Transverse colon (tissue), 4 donors: ENCODE results near the gene FXYD6. TPM values are rescaled to one million over a fixed set of nuclear protein-coding genes. Genes with fewer than 3 reads are reported as not detected.

Source experiments
- DNase-seq: peaks from one replicate; pipeline ENCODE4 v3.0.0-alpha.2; 2019
- H3K27ac ChIP-seq, 4 donors: fragments of 200-600 bp; sonication (generic); 2 replicates each; pipeline ENCODE4 v1.5.1; 2016 to 2018; ENCODE audit warnings: inconsistent platforms in 4 of 4
- H3K27me3 ChIP-seq: fragments of 200-600 bp; sonication (generic); 2 replicates; pipeline ENCODE4 v1.5.1; 2017; ENCODE audit warnings: inconsistent platforms
- H3K36me3 ChIP-seq, 4 donors: fragments of 200-600 bp; sonication (generic); 2 replicates each; pipeline ENCODE4 v1.5.1; 2017 to 2019; ENCODE audit warnings: inconsistent platforms in 4 of 4
- H3K4me1 ChIP-seq, 4 donors: fragments of 200-600 bp; sonication (generic); 2 replicates each; pipeline ENCODE4 v1.5.1; 2017 to 2020; ENCODE audit warnings: inconsistent platforms in 4 of 4
- H3K4me3 ChIP-seq, 4 donors: fragments of 200-600 bp; sonication (generic); 1 replicate in 1 of 4; 2 replicates in 3 of 4; pipeline versions ENCODE4 v1.5.1 to v1.6.1; 2017 to 2019; ENCODE audit warnings: inconsistent platforms in 4 of 4
- H3K9me3 ChIP-seq, 2 donors: fragments of 200-600 bp; sonication (generic); 2 replicates each; pipeline ENCODE4 v1.5.1; 2017 to 2019; ENCODE audit warnings: inconsistent platforms in 2 of 2
- CTCF ChIP-seq, 5 experiments: fragments of 200-600 bp in 3 of 5; fragments of 450-650 bp in 2 of 5; sonication (generic) in 3 of 5; IDR thresholded peaks; 1 replicate in 2 of 5; 2 replicates in 3 of 5; pipeline ENCODE4 v1.5.1; 2016 to 2017; ENCODE audit warnings: antibody characterized with exemption in 5 of 5, inconsistent platforms in 3 of 5, mild to moderate bottlenecking in 2 of 5, moderate library complexity in 1 of 5
- EP300 ChIP-seq: sonication (generic); formaldehyde crosslinking; IDR thresholded peaks from one replicate; pipeline ENCODE4 v1.6.1; 2017; ENCODE audit warnings: antibody characterized with exemption, low read depth
- POLR2A ChIP-seq: fragments of 450-650 bp; IDR thresholded peaks from one replicate; pipeline ENCODE4 v1.6.1; 2016; ENCODE audit warnings: antibody characterized with exemption, mild to moderate bottlenecking, moderate library complexity
- POLR2AphosphoS5 ChIP-seq, 3 donors: sonication (generic); formaldehyde crosslinking; IDR thresholded peaks; one replicate each; pipeline ENCODE4 v1.6.1; 2016; ENCODE audit warnings: antibody characterized with exemption in 3 of 3
- WGBS, 2 donors: methylation state at CpG; one replicate each; pipeline ENCODE4 v1.1.5; 2018; ENCODE audit warnings: low coverage in 1 of 2; 5-methylcytosine and 5-hydroxymethylcytosine counted together
- in situ Hi-C, 4 donors: fragments of 200-750 bp; cut with MboI; loops; one replicate each; pipeline versions ENCODE4 v1.15.0 to v1.15.1; 2017; ENCODE audit warnings: low sequenced_read_pairs in 3 of 4, low pct_ligation_motif_present in 1 of 4, low pct_unique_long_range_greater_than_20kb in 1 of 4
- intact Hi-C: fragments of 100-400 bp; cut with DNase I; formaldehyde crosslinking; loops from one replicate; pipeline ENCODE4 v1.15.1; 2023; ENCODE audit warnings: low total_unique reads
- total RNA-seq, 4 donors: library from RNA; depleted of rRNA; stranded (reverse); fragments of >200 nt; gene quantifications; one replicate each; pipeline ENCODE4 v1.1.0, GENCODE V29; 2016

The FXYD6 gene
- total RNA-seq, 4 donors from 2014 or later = 29.2 to 62.5 (median 46.0) TPM

GRCh38 chr11:117907276-117908108, 31.0 kb upstream of the FXYD6 start:
- in situ Hi-C loops = no loop called here
- Histone ChIP-seq H3K27me3 (no peaks in the 10 kb centered on the region), H3K27ac (peak overlapping the region in 3 of 4 donors; percentile 21 to 52 (median 27)), H3K9me3 (no peaks in the 10 kb centered on the region), H3K4me3 (no peak overlapping the region), H3K4me1 (peaks cover 0 to 12% (median 5%) of the 10 kb centered on the region in 4 donors), H3K36me3 (no peaks in the 10 kb centered on the region)
- 29 to 73% methylated on average over 5 to 24 of the region's 24 CpGs for WGBS, 2 donors
- DNase-seq = peak; percentile 88
- TF ChIP-seq POLR2AphosphoS5 (IDR thresholded peaks at IDR 0.05) (peak; percentile 22 to 77 (median 70)), CTCF (IDR thresholded peaks at IDR 0.05) (no peak), EP300 (no peak)
- intact Hi-C loops = no loop called here

GRCh38 chr11:117906710-117907109, 30.3 kb upstream of the FXYD6 start:
- in situ Hi-C loops = no loop called here
- H3K9me3 ChIP-seq = no peaks in the 10 kb centered on the region
- WGBS, 2 donors = 79 to 87% methylated on average over 3 to 4 of the region's 4 CpGs
- no peak overlapping the region for H3K4me3 ChIP-seq
- H3K27ac ChIP-seq = peak overlapping the region in 1 of 4 donors; percentile 13
- no peaks in the 10 kb centered on the region for H3K27me3 ChIP-seq
- no peak for TF ChIP-seq EP300
- no peak for TF ChIP-seq CTCF (IDR thresholded peaks at IDR 0.05)
- no peak for TF ChIP-seq POLR2AphosphoS5 (IDR thresholded peaks at IDR 0.05)
- TF ChIP-seq POLR2A = no peak
- H3K4me1 ChIP-seq = peaks cover 0 to 12% (median 5%) of the 10 kb centered on the region in 4 donors
- intact Hi-C loops = no loop called here
- DNase-seq = no peak
- no peaks in the 10 kb centered on the region for H3K36me3 ChIP-seq

GRCh38 chr11:117906126-117906525, 29.7 kb upstream of the FXYD6 start:
- Histone ChIP-seq H3K4me3 (no peak overlapping the region), H3K27me3 (no peaks in the 10 kb centered on the region), H3K27ac (no peak overlapping the region), H3K36me3 (no peaks in the 10 kb centered on the region), H3K9me3 (no peaks in the 10 kb centered on the region), H3K4me1 (peaks cover 0 to 12% (median 5%) of the 10 kb centered on the region in 4 donors)
- intact Hi-C loops = no loop called here
- 100% methylated on average over 2 of the region's 2 CpGs; no CpG with 5 or more reads in 1 of the 2 donors for WGBS, 2 donors
- in situ Hi-C loops = no loop called here
- no peak for TF ChIP-seq POLR2AphosphoS5 (IDR thresholded peaks at IDR 0.05)
- TF ChIP-seq EP300 = no peak
- no peak for TF ChIP-seq CTCF (IDR thresholded peaks at IDR 0.05)
- no peak for TF ChIP-seq POLR2A
- DNase-seq = no peak

- no peaks in the 10 kb centered on the region for H3K27me3 ChIP-seq
- WGBS, 2 donors = 86 to 100% methylated on average over 2 to 4 of the region's 4 CpGs
- peaks cover 0 to 12% (median 5%) of the 10 kb centered on the region in 4 donors for H3K4me1 ChIP-seq
- TF ChIP-seq EP300 (no peak), CTCF (IDR thresholded peaks at IDR 0.05) (no peak)
- intact Hi-C loops = no loop called here
- DNase-seq = no peak
- H3K27ac ChIP-seq = no peak overlapping the region
- no peaks in the 10 kb centered on the region for H3K9me3 ChIP-seq
- in situ Hi-C loops = no loop called here
- H3K36me3 ChIP-seq = no peaks in the 10 kb centered on the region
- H3K4me3 ChIP-seq = no peak overlapping the region
Measured at GRCh38 chr11:117905524-117905923, 29.1 kb upstream of the FXYD6 start.
